22Rv1 (cell line): ENCODE data around the gene IFNA8.

ENCODE experiments used
- ZFX ChIP-seq: fragments of 450-650 bp; IDR thresholded peaks from 2 replicates; pipeline ENCODE4 v1.6.1; 2017; ENCODE audit warnings: antibody characterized with exemption, borderline replicate concordance
- TF ChIP-seq, protein P1 (sequence below): fragments of 450-650 bp; IDR thresholded peaks from 2 replicates; pipeline ENCODE4 v1.5.1; 2017; ENCODE audit warnings: mild to moderate bottlenecking

DNA sequence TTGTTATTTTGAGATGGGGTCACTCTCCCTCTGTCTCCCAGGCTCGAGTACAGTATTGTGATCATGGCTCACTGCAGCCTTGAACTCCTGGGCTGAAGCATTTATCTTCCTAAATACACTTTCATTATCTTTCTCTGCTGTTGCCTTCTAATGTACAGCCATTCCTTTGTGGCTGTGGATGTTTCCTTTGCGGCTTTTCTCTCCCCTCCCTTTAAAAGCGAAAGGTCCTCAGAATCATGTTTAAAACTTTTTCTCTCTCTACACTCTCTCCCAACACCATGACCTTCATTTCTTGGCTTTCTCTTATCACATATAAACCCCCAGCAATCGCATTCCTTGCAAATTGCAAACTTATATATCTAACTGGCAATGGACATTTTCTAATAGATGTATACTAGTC, 25.3 kb upstream of the IFNA8 start:
- TF ChIP-seq, protein P1, sequence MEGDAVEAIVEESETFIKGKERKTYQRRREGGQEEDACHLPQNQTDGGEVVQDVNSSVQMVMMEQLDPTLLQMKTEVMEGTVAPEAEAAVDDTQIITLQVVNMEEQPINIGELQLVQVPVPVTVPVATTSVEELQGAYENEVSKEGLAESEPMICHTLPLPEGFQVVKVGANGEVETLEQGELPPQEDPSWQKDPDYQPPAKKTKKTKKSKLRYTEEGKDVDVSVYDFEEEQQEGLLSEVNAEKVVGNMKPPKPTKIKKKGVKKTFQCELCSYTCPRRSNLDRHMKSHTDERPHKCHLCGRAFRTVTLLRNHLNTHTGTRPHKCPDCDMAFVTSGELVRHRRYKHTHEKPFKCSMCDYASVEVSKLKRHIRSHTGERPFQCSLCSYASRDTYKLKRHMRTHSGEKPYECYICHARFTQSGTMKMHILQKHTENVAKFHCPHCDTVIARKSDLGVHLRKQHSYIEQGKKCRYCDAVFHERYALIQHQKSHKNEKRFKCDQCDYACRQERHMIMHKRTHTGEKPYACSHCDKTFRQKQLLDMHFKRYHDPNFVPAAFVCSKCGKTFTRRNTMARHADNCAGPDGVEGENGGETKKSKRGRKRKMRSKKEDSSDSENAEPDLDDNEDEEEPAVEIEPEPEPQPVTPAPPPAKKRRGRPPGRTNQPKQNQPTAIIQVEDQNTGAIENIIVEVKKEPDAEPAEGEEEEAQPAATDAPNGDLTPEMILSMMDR: no peak
- TF ChIP-seq ZFX: no peak
